HCT116 (cell line): ENCODE data around the gene MGP. TPM values are rescaled to one million over a fixed set of nuclear protein-coding genes. Genes with fewer than 3 reads are reported as not detected.

Experiments
- ATAC-seq: fragments of 200-7000 bp; cut with Tn5 transposase; 2 replicates; pipeline ENCODE4 v1.9.1; 2020; ENCODE audit warnings: mild to moderate bottlenecking, moderate library complexity
- BruUV-seq: library from RNA; stranded (reverse); fragments of 400-500 nt; replicated peaks from 2 replicates; lab custom pipeline; 2021; lab: Mats Ljungman, UMichigan
- CTCF ChIA-PET: fragments of 300-600 bp; sonication (Branson Sonifier 250); formaldehyde crosslinking; loops from one replicate; lab custom pipeline; 2021; ENCODE audit warnings: antibody characterized with exemption; lab: Charles Lee
- POLR2A ChIA-PET: fragments of 300-600, 350-600 bp; sonication (Branson Sonifier 250); formaldehyde crosslinking; loops from one replicate; lab custom pipeline; 2021; ENCODE audit warnings: antibody characterized with exemption; lab: Charles Lee
- RAD21 ChIA-PET, 2 experiments: fragments of 300-600 bp; sonication (Branson Sonifier 250); formaldehyde crosslinking; loops; one replicate each; lab custom pipeline; 2023; ENCODE audit warnings: low total read pairs in 2 of 2; ENCODE audit not compliant: uncharacterized antibody in 2 of 2, unreplicated experiment in 2 of 2, low non-redundant PET in 1 of 2; lab: Charles Lee
- DNase-seq: peaks from one replicate; pipeline ENCODE4 v3.0.0-alpha.2; 2010; ENCODE audit warnings: low read depth, low spot score
- H2AFZ ChIP-seq: fragments of 200-600 bp; shearing (Covaris generic), sonication (generic); 2 replicates; pipeline ENCODE4 v1.6.1; 2017; ENCODE audit warnings: low read depth, mixed run types, mixed read lengths, antibody characterized with exemption, low read length; ENCODE audit not compliant: poor library complexity, severe bottlenecking
- H3K27ac ChIP-seq: 2 replicates; pipeline ENCODE4 v1.5.1; 2012; ENCODE audit warnings: low read depth, low read length
- H3K27me3 ChIP-seq: fragments of 200-600 bp; sonication (generic); 2 replicates; pipeline ENCODE4 v1.6.1; 2016; ENCODE audit warnings: mixed run types, low read length, mixed read lengths; ENCODE audit not compliant: insufficient read depth
- H3K36me3 ChIP-seq, 2 experiments: fragments of 200-500 bp in 1 of 2; fragments of 200-600 bp in 1 of 2; sonication (Bioruptor generic) in 1 of 2; sonication (generic) in 1 of 2; 2 replicates each; pipeline versions ENCODE4 v1.5.1 to v1.6.1; 2014 to 2016; ENCODE audit warnings: low read length in 2 of 2, inconsistent platforms in 1 of 2, mixed read lengths in 1 of 2, mixed run types in 1 of 2; ENCODE audit not compliant: insufficient read depth in 2 of 2, control insufficient read depth in 1 of 2
- H3K4me1 ChIP-seq, 2 experiments: fragments of 200-600 bp in 1 of 2; sonication (generic) in 1 of 2; 2 replicates each; pipeline versions ENCODE4 v1.5.1 to v1.6.1; 2012 to 2017; ENCODE audit warnings: low read length in 2 of 2, inconsistent platforms in 1 of 2, mild to moderate bottlenecking in 1 of 2, mixed read lengths in 1 of 2, mixed run types in 1 of 2, moderate library complexity in 1 of 2; ENCODE audit not compliant: insufficient read depth in 2 of 2, control insufficient read depth in 1 of 2
- H3K4me2 ChIP-seq: fragments of 200-600 bp; sonication (generic); 2 replicates; pipeline ENCODE4 v1.6.1; 2017; ENCODE audit warnings: mixed run types, low read length, mixed read lengths
- H3K4me3 ChIP-seq, 2 experiments: fragments of 200-600 bp in 1 of 2; sonication (generic) in 1 of 2; replicated peaks in 1 of 2; 2 replicates each; pipeline ENCODE4 v1.5.1; 2011 to 2016; ENCODE audit warnings: low read length in 2 of 2, control low read depth in 1 of 2, low read depth in 1 of 2, mild to moderate bottlenecking in 1 of 2, mixed read lengths in 1 of 2, mixed run types in 1 of 2
- H3K79me2 ChIP-seq: fragments of 200-600 bp; sonication (generic); 2 replicates; pipeline ENCODE4 v1.6.1; 2017; ENCODE audit warnings: mild to moderate bottlenecking, mixed run types, low read length, moderate library complexity, mixed read lengths; ENCODE audit not compliant: insufficient read depth
- H3K9ac ChIP-seq: fragments of 200-600 bp; sonication (generic); 2 replicates; pipeline ENCODE4 v1.6.1; 2016; ENCODE audit warnings: low read length, mixed read lengths
- H3K9me2 ChIP-seq: fragments of 200-600 bp; sonication (generic), shearing (Covaris generic); 2 replicates; pipeline ENCODE4 v1.6.1; 2017; ENCODE audit warnings: mixed run types, mild to moderate bottlenecking, moderate library complexity; ENCODE audit not compliant: insufficient read depth
- H3K9me3 ChIP-seq, 2 experiments: fragments of 200-500 bp in 1 of 2; fragments of 200-600 bp in 1 of 2; sonication (Bioruptor generic) in 1 of 2; sonication (generic) in 1 of 2; 2 replicates each; pipeline ENCODE4 v1.6.1; 2014 to 2017; ENCODE audit warnings: low read length in 2 of 2, mixed read lengths in 2 of 2, inconsistent platforms in 1 of 2, low read depth in 1 of 2, mild to moderate bottlenecking in 1 of 2, mixed run types in 1 of 2, moderate library complexity in 1 of 2; ENCODE audit not compliant: control insufficient read depth in 1 of 2, insufficient read depth in 1 of 2
- H4K20me1 ChIP-seq: fragments of 200-600 bp; sonication (generic), shearing (Covaris generic); 2 replicates; pipeline ENCODE4 v1.6.1; 2017; ENCODE audit warnings: mixed run types, mild to moderate bottlenecking, moderate library complexity; ENCODE audit not compliant: insufficient read depth
- CEBPB ChIP-seq: IDR thresholded peaks from 2 replicates; pipeline ENCODE4 v1.6.1; 2012; ENCODE audit warnings: low read depth
- ELF1 ChIP-seq: IDR thresholded peaks from 2 replicates; pipeline ENCODE4 v1.6.1; 2012; ENCODE audit warnings: low read depth, borderline replicate concordance
- EZH2phosphoT487 ChIP-seq: fragments of 200-600 bp; IDR thresholded peaks from 2 replicates; pipeline ENCODE4 v1.6.1; 2018; ENCODE audit warnings: antibody characterized with exemption, borderline replicate concordance
- JUND ChIP-seq: IDR thresholded peaks from 2 replicates; pipeline ENCODE4 v1.6.1; 2012
- POLR2A ChIP-seq: IDR thresholded peaks from 2 replicates; pipeline ENCODE4 v1.7.0; 2011; ENCODE audit warnings: borderline replicate concordance; ENCODE audit not compliant: insufficient read depth, insufficient read length; ENCODE audit errors: extremely low read depth
- POLR2AphosphoS5 ChIP-seq: IDR thresholded peaks from 2 replicates; pipeline ENCODE4 v1.6.1; 2011; ENCODE audit warnings: mild to moderate bottlenecking, low read depth, low read length, moderate library complexity
- SP1 ChIP-seq: IDR thresholded peaks from 2 replicates; pipeline ENCODE4 v1.6.1; 2012; ENCODE audit warnings: low read depth
- SRF ChIP-seq: IDR thresholded peaks from 2 replicates; pipeline ENCODE4 v1.6.1; 2012; ENCODE audit warnings: low read depth
- YY1 ChIP-seq: IDR thresholded peaks from 2 replicates; pipeline ENCODE4 v1.6.1; 2011; ENCODE audit warnings: low read length, low read depth, moderate library complexity, mild to moderate bottlenecking; ENCODE audit not compliant: insufficient replicate concordance; ENCODE audit errors: extremely low read depth
- ZFX ChIP-seq: fragments of 450-650 bp; IDR thresholded peaks from 2 replicates; pipeline ENCODE4 v1.6.1; 2017
- ZNF274 ChIP-seq: fragments of 200-500 bp; sonication (Bioruptor generic); IDR thresholded peaks from 2 replicates; pipeline ENCODE4 v1.6.1; 2014; ENCODE audit warnings: mild to moderate bottlenecking, low read depth, low read length, inconsistent platforms
- intact Hi-C: fragments of 100-400 bp; cut with micrococcal nuclease; formaldehyde crosslinking; loops from 2 replicates; pipeline ENCODE4 v1.10.0; 2022
- total RNA-seq: library from RNA; stranded (reverse); gene quantifications from one replicate; pipeline ENCODE4 v1.2.1, GENCODE V29; 2021; ENCODE audit not compliant: unreplicated experiment
- TF ChIP-seq, protein P1 (sequence below): IDR thresholded peaks from 2 replicates; pipeline ENCODE4 v1.6.1; 2012
- TF ChIP-seq, protein P2 (sequence below): IDR thresholded peaks from 2 replicates; pipeline ENCODE4 v1.6.1; 2011; ENCODE audit warnings: mild to moderate bottlenecking, low read length, moderate library complexity; ENCODE audit not compliant: insufficient replicate concordance; ENCODE audit errors: extremely low read depth
- TF ChIP-seq, protein P3 (sequence below): IDR thresholded peaks from 2 replicates; pipeline ENCODE4 v1.6.1; 2012

Gene MGP
- total RNA-seq, 1 experiment from 2014 or later, result 1.3 TPM

DNA sequence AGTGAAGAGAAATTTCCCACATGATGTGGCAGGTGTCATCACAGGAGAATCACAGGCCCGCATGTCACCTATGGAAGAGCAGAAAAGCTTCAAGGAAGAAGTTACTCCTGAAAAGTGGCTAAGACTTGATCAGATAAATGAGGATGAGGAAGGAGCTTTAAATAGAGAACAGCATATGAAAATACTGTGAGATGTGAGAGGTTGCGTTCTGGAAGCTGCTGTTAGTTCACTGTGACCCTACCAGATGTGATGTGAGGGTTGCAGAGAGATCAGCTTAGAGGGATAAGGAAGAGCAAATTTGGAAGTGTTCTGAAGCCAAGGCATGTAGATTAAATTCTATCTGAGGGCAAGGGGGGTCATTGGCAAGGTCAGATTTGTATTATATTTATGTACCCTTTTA is 35.6 kb upstream of the MGP start:
- no peaks in the 10 kb centered on the region for H3K36me3 ChIP-seq
- H2AFZ ChIP-seq, result no peak overlapping the region
- no peak overlapping the region for H3K4me2 ChIP-seq
- TF ChIP-seq ELF1, result no peak
- TF ChIP-seq, protein P1, sequence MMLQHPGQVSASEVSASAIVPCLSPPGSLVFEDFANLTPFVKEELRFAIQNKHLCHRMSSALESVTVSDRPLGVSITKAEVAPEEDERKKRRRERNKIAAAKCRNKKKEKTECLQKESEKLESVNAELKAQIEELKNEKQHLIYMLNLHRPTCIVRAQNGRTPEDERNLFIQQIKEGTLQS, result no peak
- no peak for TF ChIP-seq CEBPB
- no peak for TF ChIP-seq EZH2phosphoT487
- H3K9me3 ChIP-seq, result no peaks in the 10 kb centered on the region
- CTCF ChIA-PET, result no interaction called here
- H3K79me2 ChIP-seq, result no peaks in the 10 kb centered on the region
- H3K4me1 ChIP-seq, result no peaks in the 10 kb centered on the region
- RAD21 ChIA-PET, result no interaction called here
- H3K4me3 ChIP-seq, result no peak overlapping the region
- H3K9me2 ChIP-seq, result no peaks in the 10 kb centered on the region
- ATAC-seq (no peak), DNase-seq (no peak)
- BruUV-seq, result no TSS peak
- no peak overlapping the region for H3K27ac ChIP-seq
- no peaks in the 10 kb centered on the region for H3K27me3 ChIP-seq
- no peak overlapping the region for H3K9ac ChIP-seq
- intact Hi-C loops, result no loop called here
- POLR2A ChIA-PET, result no interaction called here
- no peaks in the 10 kb centered on the region for H4K20me1 ChIP-seq

DNA sequence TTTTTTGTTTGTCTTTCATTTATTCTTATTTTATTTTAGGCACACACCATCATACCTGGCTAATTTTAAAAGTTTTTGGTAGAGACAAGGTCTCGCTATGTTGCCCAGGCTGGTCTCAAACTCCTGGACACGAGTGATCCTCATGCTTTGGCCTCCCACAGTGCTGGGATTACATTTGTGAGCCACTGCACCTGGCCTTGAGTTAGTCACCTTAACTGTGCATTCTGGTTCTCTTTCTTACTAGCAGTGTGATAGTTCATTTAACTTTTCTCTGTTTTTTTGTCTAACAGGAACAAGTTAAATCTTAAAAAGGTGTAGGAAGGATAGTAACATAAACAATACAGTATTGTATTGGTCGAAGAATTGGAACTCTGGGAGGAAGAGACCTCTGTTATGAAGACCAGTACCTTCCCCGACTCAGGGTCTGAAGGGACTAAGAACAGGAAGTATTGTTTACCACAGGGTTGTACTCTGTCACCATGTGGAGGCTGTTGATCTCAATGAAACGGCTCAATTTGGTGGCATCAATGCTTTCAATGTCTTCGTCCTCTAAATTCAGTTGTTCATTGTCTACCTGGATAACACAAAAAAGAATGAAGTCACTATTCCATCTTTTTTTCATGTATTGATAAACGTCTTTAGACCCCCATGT is 34.9 kb upstream of the MGP start:
- Histone ChIP-seq H3K4me1 (no peaks in the 10 kb centered on the region), H4K20me1 (no peaks in the 10 kb centered on the region), H3K9me2 (no peaks in the 10 kb centered on the region), H3K9me3 (no peaks in the 10 kb centered on the region), H3K9ac (no peak overlapping the region), H3K4me2 (no peak overlapping the region), H3K27me3 (no peaks in the 10 kb centered on the region), H2AFZ (no peak overlapping the region)
- intact Hi-C loops, result no loop called here
- POLR2A ChIA-PET, result no interaction called here
- no peak for ATAC-seq
- CTCF ChIA-PET, result no interaction called here
- TF ChIP-seq ZNF274 (no peak), YY1 (no peak), SP1 (no peak), POLR2AphosphoS5 (no peak), ZFX (no peak), CEBPB (no peak), JUND (no peak), EZH2phosphoT487 (no peak), SRF (no peak), POLR2A (no peak)
- TF ChIP-seq, protein P2, sequence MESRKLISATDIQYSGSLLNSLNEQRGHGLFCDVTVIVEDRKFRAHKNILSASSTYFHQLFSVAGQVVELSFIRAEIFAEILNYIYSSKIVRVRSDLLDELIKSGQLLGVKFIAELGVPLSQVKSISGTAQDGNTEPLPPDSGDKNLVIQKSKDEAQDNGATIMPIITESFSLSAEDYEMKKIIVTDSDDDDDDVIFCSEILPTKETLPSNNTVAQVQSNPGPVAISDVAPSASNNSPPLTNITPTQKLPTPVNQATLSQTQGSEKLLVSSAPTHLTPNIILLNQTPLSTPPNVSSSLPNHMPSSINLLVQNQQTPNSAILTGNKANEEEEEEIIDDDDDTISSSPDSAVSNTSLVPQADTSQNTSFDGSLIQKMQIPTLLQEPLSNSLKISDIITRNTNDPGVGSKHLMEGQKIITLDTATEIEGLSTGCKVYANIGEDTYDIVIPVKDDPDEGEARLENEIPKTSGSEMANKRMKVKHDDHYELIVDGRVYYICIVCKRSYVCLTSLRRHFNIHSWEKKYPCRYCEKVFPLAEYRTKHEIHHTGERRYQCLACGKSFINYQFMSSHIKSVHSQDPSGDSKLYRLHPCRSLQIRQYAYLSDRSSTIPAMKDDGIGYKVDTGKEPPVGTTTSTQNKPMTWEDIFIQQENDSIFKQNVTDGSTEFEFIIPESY, result no peak
- TF ChIP-seq, protein P1, result no peak
- TF ChIP-seq, protein P3, sequence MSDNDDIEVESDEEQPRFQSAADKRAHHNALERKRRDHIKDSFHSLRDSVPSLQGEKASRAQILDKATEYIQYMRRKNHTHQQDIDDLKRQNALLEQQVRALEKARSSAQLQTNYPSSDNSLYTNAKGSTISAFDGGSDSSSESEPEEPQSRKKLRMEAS, result no peak
- TF ChIP-seq, all 23 proteins: peak for 0
- RAD21 ChIA-PET, result no interaction called here
- no peak overlapping the region for H3K4me3 ChIP-seq
- H3K27ac ChIP-seq, result no peak overlapping the region
- no TSS peak for BruUV-seq
- DNase-seq, result no peak
- H3K36me3 ChIP-seq, result no peaks in the 10 kb centered on the region
- H3K79me2 ChIP-seq, result no peaks in the 10 kb centered on the region
